Right cardiac atrium (tissue), 5 donors: ENCODE results near the gene EBI3. TPM values are rescaled to one million over a fixed set of nuclear protein-coding genes. Genes with fewer than 3 reads are reported as not detected.
A peak's percentile ranks its signal among the peaks of the same experiment; 100 is the strongest.
"Not testable (repeated sequence)": the region's sequence is repeated elsewhere in the genome, so short reads cannot be mapped to it uniquely, and the experiment has no call there.

ENCODE experiments used
- ATAC-seq, 2 donors: fragments of 200-7000 bp; cut with Tn5 transposase; one replicate each; pipeline versions ENCODE4 v1.8.0 to v1.9.1; 2020; ENCODE audit warnings: moderate library complexity in 2 of 2, mild to moderate bottlenecking in 1 of 2
- DNase-seq, 3 donors: peaks; one replicate each; pipeline ENCODE4 v3.0.0-alpha.2; 2020
- H3K27ac ChIP-seq: one replicate; pipeline ENCODE4 v1.5.1; 2013; ENCODE audit warnings: mild to moderate bottlenecking, low read length, control low read depth, moderate library complexity
- H3K27me3 ChIP-seq: one replicate; pipeline ENCODE4 v1.6.1; 2013; ENCODE audit not compliant: control insufficient read depth, insufficient read depth
- H3K4me1 ChIP-seq: one replicate; pipeline ENCODE4 v1.6.1; 2013; ENCODE audit warnings: low read length; ENCODE audit not compliant: control insufficient read depth, insufficient read depth
- H3K4me3 ChIP-seq: one replicate; pipeline ENCODE4 v1.5.1; 2013; ENCODE audit warnings: low read length, control low read depth
- H3K9me3 ChIP-seq: one replicate; pipeline ENCODE4 v1.6.1; 2013; ENCODE audit warnings: low read length; ENCODE audit not compliant: control insufficient read depth
- WGBS: extraction: QIAGEN DNeasy Blood & Tissue Kit; methylation state at CpG from one replicate; pipeline ENCODE4 v1.1.7; 2013; 5-methylcytosine and 5-hydroxymethylcytosine counted together
- intact Hi-C, 4 donors: fragments of 100-400 bp; cut with DNase I; formaldehyde crosslinking; loops; one replicate each; pipeline versions ENCODE4 v1.11.0 to v1.14.0; 2022 to 2023
- polyA plus RNA-seq: library from polyadenylated mRNA; stranded (reverse); fragments of 200-250 nt; gene quantifications from one replicate; pipeline ENCODE4 v1.2.3, GENCODE V29; 2013
- total RNA-seq, 4 donors: library from RNA; stranded (reverse); fragmentation: NEBNext Ultra II Directional; extraction: Animal tissue kit (Norgen Biotek cat#: 25700); gene quantifications; one replicate each; pipeline ENCODE4 v1.2.1, GENCODE V29; 2021
- donor health status: healthy with polysubstance abuse.
- donor health status: DM: no; HTN: yes; CAD: no.
- donor health status: DM: no; HTN: no; CAD: no.
- donor health status: DM: no; HTN: yes; CAD: no; lungs with severe emphysema.
- donor health status: DM: yes; HTN: yes; CAD: no.

The EBI3 gene
- total and polyA plus RNA-seq, 5 donors, result 0.70 to 2.3 (median 2.0) TPM

DNA sequence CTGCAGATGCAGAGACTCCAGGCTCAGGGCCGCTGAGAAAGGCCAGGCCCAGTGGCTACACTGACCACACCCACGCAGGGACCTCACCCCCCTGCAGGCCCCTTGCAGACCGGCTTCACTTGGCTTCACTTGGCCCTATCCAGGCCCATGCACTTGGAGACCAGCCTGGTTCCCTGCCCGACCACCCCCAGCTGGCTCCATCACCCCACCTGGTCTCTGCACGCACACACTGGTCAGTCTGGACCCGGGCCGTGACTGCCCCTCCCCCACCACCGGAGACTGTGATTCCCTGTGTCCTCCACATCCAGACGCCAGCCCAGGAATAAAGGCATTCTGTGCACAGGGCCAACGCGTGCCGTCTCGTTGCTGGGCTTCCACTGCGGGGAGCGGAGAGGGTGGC lies 4.9 kb upstream of the EBI3 start:
- WGBS, result 66% methylated on average over 15 of the region's 15 CpGs
- Histone ChIP-seq H3K9me3 (no peaks in the 10 kb centered on the region), H3K27ac (no peak overlapping the region), H3K27me3 (no peaks in the 10 kb centered on the region), H3K4me3 (no peak overlapping the region), H3K4me1 (no peaks in the 10 kb centered on the region)
- intact Hi-C loops, result no loop called here
- DNase-seq (peak in 1 of 3 donors; percentile 57), ATAC-seq (no peak)

DNA sequence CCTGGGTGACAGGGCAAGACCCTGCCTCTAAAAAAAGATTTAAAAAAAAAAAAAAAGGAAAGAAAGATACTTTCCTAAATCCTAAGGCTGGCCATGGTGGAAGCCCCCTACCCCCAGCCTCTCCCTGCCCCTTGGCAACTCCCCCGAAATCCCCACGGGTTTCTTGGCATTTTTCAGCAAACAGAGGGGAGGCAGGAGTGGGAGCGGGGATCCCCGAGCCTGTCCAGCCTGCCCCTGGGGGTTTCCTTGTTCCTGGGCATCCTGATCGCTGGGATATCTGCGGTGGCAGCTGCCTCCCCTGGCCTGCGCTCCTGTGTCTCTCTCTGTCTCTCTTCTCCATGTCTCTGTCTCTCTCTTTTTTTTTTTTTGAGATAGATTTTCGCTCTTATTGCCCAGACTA lies 3.4 kb upstream of the EBI3 start:
- Histone ChIP-seq H3K4me3 (no peak overlapping the region), H3K4me1 (no peaks in the 10 kb centered on the region), H3K27me3 (no peaks in the 10 kb centered on the region), H3K9me3 (no peaks in the 10 kb centered on the region), H3K27ac (no peak overlapping the region)
- DNase-seq (no peak), ATAC-seq (no peak)
- intact Hi-C loops, result no loop called here
- 81% methylated on average over 8 of the region's 8 CpGs for WGBS

DNA sequence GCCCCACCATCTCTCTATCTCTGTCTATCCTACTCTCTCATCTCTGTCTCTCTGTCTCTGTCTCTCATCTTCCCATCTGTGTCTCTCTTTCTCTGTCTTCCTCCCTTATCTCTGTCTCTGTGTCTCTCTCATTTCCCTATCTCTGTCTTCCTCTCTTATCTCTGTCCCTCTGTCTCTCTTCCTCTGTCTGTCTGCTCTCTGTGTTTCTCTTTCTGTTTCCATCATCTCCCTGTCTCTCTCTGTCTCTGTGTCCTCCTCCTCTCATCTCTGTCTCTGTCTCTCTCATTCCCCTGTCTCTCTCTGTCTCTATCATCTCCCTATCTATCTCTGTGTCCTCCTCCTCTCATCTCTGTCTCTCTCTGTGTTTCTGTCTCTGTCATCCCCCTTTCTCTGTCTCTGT lies 1.6 kb upstream of the EBI3 start:
- no peaks in the 10 kb centered on the region for H3K27me3 ChIP-seq

DNA sequence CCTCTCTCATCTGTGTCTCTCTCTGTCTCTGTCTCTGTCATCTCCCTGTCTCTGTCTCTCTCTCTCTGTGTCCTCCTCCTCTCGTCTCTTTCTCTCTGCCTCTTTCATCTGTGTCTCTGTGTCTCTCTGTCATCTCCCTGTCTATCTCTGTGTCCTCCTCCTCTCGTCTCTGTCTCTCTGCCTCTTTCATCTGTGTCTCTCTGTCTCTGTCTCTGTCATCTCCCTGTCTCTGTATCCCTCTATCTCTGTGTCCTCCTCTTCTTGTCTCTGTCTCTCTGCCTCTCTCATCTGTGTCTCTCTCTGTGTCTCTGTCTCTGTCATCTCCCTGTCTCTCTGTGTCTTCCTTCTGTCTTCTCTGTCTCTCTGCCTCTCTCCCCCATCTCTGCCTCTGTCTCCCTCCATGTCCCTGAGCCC lies 551 bp upstream of the EBI3 start:
- no peak overlapping the region for H3K4me3 ChIP-seq
- no peak overlapping the region for H3K27ac ChIP-seq
- DNase-seq (no peak), ATAC-seq (no peak)
- intact Hi-C loops, result no loop called here
- no peaks in the 10 kb centered on the region for H3K4me1 ChIP-seq
- WGBS, result 59% methylated on average over 2 of the region's 2 CpGs
- H3K9me3 ChIP-seq, result no peaks in the 10 kb centered on the region
- no peaks in the 10 kb centered on the region for H3K27me3 ChIP-seq

More for the DNA sequence above, 1.6 kb upstream of the EBI3 start:
- no peak for DNase-seq
- Histone ChIP-seq H3K27ac (no peak overlapping the region), H3K9me3 (no peaks in the 10 kb centered on the region), H3K4me3 (no peak overlapping the region), H3K4me1 (no peaks in the 10 kb centered on the region)
- ATAC-seq, result no peak
- intact Hi-C loops, result no loop called here

DNA sequence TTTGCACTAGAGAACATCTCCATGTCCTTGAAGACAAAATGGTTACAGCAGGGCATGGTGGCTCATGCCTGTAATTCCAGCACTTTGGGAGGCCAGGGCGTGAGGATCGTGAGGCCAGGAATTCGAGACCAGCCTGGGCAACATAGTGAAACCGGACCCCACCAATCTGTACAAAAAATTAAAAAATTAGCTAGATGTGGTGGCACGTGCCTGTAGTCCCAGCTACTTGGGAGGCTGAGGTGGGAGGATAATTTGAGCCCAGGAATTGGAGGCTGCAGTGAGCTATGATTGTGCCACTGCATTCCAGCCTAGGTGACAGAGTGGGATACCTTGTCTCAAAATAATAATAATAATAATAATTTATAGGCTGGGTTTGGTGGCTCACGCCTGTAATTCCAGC lies 914 bp downstream of the EBI3 start:
- H3K27ac ChIP-seq, H3K4me1 ChIP-seq, H3K9me3 ChIP-seq, H3K4me3 ChIP-seq, intact Hi-C loops, ATAC-seq, H3K27me3 ChIP-seq: not testable (repeated sequence)
- 86% methylated on average over 6 of the region's 6 CpGs for WGBS
- peak in 1 of 3 donors; percentile 19 for DNase-seq

DNA sequence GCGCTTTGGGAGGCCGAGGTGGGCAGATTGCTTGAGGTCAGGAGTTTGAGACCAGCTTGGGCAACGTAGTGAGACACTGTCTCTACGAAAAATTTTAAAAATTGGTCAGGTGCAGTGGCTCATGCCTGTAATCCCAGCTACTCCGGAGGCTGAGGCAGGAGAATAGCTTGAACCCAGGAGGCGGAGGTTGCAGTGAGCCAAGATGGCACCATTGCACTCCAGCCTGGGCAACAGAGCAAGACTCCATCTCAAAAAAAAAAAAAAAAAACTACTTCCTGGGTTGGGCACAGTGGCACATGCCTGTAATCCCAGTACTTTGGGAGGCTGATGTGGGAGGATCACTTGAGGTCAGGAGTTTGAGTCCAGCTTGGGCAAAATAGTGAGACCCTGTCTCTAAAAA lies 2.2 kb downstream of the EBI3 start:
- H3K27me3 ChIP-seq, H3K9me3 ChIP-seq, H3K4me1 ChIP-seq, ATAC-seq, intact Hi-C loops, H3K4me3 ChIP-seq, H3K27ac ChIP-seq, DNase-seq: not testable (repeated sequence)
- WGBS, result 92% methylated on average over 6 of the region's 6 CpGs

DNA sequence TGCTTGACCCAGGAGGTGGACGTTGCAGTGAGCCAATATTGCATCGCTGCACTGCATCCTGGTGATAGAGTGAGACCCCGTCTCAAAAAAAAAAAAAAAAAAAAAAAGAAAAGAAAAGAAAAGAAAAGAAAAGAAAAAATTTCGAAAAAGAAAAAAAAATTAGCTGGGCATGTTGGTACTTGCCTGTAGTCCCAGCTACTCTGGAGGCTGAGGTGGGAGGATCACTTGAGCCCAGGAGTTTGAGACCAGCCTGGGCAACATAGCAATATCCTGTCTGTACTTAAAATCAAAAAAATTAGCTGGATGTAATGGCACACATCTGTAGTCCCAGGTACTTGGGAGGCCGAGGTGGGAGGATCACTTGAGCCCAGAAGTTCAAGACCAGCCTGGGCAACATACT lies 2.8 kb downstream of the EBI3 start:
- H3K27ac ChIP-seq, intact Hi-C loops, H3K27me3 ChIP-seq: not testable (repeated sequence)

DNA sequence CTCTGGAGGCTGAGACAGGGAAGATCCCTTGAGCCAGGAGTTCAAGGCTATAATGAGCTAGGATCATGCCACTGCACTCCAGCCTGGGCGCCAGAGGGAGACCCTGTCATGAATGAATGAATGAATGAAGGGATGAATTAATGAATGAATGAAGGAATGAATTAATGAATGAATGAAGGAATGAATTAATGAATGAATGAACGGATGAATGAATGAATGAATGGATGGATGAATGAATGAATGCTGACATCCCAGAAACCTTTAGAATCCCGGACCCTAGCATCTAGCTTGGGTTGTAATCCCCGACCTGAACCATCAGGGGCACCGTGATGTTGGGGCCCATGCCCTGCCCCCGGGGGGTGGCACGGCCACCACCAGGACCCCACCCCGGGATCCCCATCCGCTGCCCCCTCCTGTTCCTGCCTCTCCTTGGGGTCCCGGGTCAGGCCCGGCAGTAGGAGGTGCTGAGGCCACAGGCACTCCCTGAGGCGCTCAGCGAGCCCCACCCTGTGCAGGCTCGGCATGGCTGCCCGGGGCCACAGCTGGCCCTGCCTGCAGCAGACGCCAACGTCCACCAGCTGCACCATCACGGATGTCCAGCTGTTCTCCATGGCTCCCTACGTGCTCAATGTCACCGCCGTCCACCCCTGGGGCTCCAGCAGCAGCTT lies 3.4 kb downstream of the EBI3 start:
- Histone ChIP-seq H3K27ac (no peak overlapping the region), H3K27me3 (no peaks in the 10 kb centered on the region), H3K4me1 (no peaks in the 10 kb centered on the region), H3K9me3 (no peaks in the 10 kb centered on the region), H3K4me3 (no peak overlapping the region)
- intact Hi-C loops, result no loop called here
- no peak for DNase-seq
- 43% methylated on average over 21 of the region's 21 CpGs for whole genome bisulfite sequencing
- peak in 1 of 2 donors; percentile 9 for ATAC-seq

More for the DNA sequence above, 2.8 kb downstream of the EBI3 start:
- ATAC-seq, H3K4me1 ChIP-seq, H3K9me3 ChIP-seq, DNase-seq, H3K4me3 ChIP-seq: not testable (repeated sequence)
- WGBS, result 80% methylated on average over 5 of the region's 5 CpGs

DNA sequence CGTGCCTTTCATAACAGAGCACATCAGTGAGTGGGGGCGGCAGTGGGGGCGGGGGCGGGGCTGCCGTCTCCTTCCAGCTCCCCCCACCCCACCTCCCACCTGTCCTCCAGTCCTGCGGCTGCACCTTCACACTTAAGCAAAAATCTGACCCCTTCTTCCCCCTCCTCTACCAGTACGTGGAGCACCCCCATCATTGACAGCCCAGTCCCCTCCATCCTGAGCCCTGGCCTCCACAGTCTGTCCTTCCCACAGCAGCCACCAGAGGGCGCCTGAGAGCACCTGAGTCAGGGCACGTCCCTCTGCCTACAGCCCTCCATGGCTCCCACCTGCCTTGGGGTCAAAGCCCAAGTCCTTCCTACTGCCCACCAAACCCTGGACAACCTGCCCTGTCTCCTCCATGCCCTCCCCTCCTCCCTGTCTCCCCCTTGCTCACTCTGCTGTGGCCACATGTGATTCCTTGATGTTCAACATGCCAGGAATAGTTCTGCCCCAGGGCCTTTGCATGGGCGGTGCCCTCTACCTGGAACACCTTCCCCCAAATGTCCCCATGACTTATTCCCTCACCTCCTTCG lies 4.0 kb downstream of the EBI3 start:
- DNase-seq, result peak; percentile 38 to 82 (median 82)
- Histone ChIP-seq H3K27me3 (no peaks in the 10 kb centered on the region), H3K9me3 (no peaks in the 10 kb centered on the region), H3K4me3 (no peak overlapping the region), H3K27ac (no peak overlapping the region), H3K4me1 (no peaks in the 10 kb centered on the region)
- peak in 1 of 2 donors; percentile 55 for ATAC-seq
- intact Hi-C loops, result no loop called here
- WGBS, result 35% methylated on average over 11 of the region's 11 CpGs

DNA sequence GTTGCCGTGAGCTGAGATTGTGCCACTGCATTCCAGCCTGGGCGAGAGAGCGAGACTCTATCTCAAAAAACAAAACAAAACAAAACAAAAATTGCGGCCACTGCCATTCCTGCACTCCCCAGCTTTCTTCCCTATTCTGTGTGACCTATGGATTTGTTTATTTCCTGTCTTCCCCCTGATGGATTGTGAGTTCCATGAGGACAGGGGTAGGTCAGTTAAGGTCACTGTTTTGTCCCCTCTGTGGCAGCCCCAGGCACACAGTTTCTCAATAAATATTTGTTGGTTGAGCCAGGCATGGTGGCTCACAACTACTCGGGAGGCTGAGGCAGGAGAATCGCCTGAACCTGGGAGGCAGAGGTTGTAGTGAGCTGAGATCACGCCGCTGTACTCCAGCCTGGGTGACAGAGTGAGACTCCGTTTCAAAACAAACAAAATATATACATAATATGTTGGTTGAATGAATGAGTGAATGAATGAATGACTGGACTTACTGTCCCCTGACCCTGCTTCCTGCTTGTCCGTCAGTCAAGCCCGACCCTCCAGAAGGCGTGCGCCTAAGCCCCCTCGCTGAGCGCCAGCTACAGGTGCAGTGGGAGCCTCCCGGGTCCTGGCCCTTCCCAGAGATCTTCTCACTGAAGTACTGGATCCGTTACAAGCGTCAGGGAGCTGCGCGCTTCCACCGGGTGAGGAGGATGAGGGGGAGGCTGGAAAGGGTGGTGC lies 5.0 kb downstream of the EBI3 start:
- DNase-seq, result peak in 1 of 3 donors; percentile 36
- no peaks in the 10 kb centered on the region for H3K27me3 ChIP-seq
- 46% methylated on average over 21 of the region's 21 CpGs for WGBS
- no peak overlapping the region for H3K4me3 ChIP-seq
- H3K9me3 ChIP-seq, result no peaks in the 10 kb centered on the region
- no peak overlapping the region for H3K27ac ChIP-seq
- H3K4me1 ChIP-seq, result no peaks in the 10 kb centered on the region
- intact Hi-C loops, result no loop called here
- ATAC-seq, result no peak

DNA sequence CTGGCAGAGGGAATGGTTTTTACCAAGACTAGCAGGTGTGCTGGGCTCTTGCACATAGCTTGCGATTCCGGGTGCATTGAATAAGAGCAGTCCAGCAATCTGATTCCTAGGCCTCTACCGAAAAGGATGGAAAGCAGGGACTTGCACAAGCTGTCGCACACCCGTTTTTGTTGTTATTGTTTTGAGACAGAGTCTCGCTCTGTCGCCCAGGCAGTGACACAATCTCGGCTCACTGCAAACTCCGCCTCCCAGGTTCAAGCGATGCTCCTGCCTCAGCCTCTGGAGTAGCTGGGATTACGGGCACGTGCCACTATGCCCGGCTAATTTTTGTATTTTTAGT lies 5.5 kb downstream of the EBI3 start:
- no peaks in the 10 kb centered on the region for H3K27me3 ChIP-seq
- WGBS, result 73% methylated on average over 13 of the region's 13 CpGs
- no peak for DNase-seq
- intact Hi-C loops, result no loop called here
- H3K4me3 ChIP-seq, result no peak overlapping the region
- no peak for ATAC-seq
- no peaks in the 10 kb centered on the region for H3K4me1 ChIP-seq
- H3K27ac ChIP-seq, result no peak overlapping the region
- no peaks in the 10 kb centered on the region for H3K9me3 ChIP-seq
